Measurements from ENCODE around the gene EYS.

EYS gene

GRCh38 chr6:64712606-64713005 lies 994.4 kb downstream of the EYS start:
- no peak for DNase-seq

DNA sequence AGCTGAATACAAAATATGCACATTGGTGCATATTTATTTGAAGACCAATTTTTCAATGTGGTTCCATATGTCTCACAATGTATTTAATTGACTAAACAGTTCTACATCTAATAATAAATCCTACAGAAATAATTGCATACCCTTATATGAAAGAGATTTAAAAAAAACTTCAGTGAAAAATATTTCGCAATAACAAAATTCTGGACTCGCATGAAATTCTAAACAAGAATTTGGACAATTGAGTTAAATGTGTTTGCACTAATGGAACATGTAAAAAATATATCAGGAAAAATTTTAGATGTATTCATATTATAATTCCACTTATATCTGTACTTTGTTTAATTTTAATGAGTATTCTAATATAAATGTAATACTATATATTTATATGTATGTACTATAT lies 1003.1 kb downstream of the EYS start:
- no peak for DNase-seq

DNA sequence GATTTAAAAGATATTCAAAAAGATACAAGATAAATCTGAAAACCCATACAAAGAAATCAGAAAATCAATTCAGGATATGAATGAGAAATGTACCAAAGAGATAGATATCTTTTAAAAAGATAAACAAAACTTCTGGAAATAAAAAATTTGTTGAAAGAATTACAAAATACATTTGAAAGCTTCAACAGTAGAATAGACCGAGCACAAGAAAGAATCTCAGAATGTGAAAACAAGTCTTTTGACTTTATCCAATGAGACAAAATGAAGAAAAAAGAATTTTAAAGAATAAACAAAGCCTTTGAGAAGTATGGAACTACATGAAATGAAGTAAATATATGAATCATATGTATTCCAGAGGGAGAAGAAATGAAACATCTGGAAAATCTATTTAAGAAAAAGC lies 1011.0 kb downstream of the EYS start:
- DNase-seq: no peak

GRCh38 chr6:64694356-64694755 lies 1012.7 kb downstream of the EYS start:
- DNase-seq: no peak

DNA sequence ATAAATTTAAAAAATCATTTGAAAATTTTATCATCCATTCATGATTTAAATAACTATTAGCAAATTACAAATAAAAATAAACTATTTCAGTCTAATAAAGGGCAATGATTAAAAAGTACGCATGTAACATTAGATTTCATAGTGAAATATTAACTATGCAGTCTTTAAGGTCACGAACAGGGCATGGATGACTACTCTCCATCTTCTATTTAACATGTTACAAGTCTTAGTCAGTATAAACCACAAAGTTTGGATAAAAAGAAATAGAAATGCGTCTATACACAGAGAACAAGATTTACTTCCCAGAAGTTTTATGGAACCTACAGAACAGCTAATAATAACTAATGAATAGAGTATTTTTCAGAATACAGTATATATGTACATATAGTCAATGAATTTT lies 1016.0 kb downstream of the EYS start:
- no peak for DNase-seq

DNA sequence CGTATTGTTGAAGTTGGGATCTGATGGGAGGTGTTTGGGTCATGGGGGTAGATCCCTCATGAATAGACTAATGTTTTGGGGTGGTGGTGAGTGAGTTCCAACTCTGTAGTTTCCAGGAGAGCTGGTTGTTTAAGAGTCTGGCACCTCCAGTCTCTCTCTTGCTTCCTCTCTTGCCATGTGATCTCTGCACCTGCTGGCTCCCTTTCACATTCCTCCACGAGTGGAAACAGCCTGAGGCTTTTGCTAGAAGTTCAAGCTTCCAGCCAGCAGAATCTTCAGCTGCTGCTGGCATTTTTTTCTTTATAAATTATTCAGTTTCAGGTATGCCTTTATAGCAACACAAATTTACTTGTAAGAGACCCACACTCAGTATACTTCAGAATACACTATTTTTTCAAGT lies 1021.6 kb downstream of the EYS start:
- no peak for DNase-seq

DNA sequence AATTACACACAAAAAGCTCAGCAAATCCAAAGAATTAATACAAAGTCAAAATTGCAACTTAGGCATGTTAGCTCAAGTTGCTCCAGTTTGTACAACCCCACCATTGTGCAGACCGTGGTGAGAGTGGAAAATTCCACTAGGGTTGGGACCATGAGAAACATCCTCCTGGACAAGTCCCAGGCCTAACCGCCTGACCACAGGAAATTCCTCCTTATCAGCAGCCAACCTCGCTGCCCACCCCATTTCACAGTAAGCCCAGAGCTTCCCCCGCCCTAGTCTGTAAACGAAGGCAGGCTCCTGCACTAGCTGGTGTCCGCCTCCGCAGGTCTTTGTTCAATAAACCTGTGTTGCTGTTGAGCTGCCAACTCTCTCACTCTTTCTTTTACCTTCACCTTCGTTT lies 1023.3 kb downstream of the EYS start:
- DNase-seq: no peak

DNA sequence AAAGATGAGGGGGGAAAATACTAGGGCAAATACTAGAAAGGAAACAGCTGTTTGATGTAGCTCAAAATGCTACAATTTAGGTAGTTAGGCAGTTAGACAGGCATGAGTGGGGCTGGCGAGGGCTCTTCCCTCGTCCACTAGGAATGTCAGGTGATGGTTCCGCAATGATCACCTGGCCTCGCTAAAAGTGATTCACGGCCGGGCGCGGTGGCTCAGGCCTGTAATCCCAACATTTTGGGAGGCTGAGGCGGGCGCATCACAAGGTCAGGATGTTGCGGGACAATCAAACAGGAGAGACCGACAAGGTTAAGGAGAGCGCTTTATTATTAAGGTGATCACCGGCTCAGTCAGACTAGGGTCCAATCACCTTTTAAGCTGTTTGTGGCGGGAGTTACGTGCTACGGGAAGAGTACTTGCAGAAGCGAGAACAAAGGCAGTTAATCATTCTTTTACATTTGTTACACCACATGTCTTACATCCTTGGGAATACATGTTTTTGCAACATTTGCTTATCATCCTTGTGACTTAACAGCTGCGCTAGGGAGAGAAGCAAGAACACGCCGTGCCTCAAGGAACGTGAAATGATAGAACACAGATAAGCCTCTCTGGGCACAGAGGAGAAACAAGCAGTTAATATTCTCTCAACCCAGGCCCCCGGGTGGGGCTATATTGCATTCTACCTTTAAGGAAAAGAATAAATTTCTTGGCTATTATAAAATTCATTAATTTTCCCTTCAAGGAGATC lies 1025.4 kb downstream of the EYS start:
- DNase-seq: no peak

GRCh38 chr6:64680446-64680845 lies 1026.6 kb downstream of the EYS start:
- no peak for DNase-seq

GRCh38 chr6:64679416-64679815 lies 1027.6 kb downstream of the EYS start:
- peak in 2 of 4 experiments; percentile 18 to 50 for DNase-seq

GRCh38 chr6:64672651-64673050 lies 1034.4 kb downstream of the EYS start:
- peak in 2 of 4 experiments; percentile 26 to 29 for DNase-seq

- peak; percentile 46 to 92 (median 79) for DNase-seq
Observed at GRCh38 chr6:64672131-64672530, 1034.9 kb downstream of the EYS start.

DNA sequence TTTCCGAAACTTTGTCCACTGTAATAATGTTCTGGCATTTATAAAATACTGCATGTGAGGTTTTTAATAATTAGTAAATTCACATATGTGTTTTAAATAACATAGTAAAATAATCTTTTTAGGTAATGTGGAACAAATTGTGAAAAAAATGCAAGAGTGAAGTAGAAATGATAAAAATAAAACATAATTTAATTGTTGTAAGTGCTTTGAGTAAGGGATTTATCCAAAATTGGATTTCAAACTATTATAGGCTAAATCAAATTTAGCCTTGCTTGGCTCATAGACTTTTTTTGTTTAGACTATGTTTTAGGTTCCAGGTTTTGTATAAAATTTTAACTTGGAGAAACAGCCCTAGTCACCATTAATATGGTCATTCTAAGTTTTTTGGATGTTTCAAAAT lies 1041.9 kb downstream of the EYS start:
- DNase-seq: no peak

GRCh38 chr6:64664480-64664879 lies 1042.5 kb downstream of the EYS start:
- peak in 1 of 4 experiments; percentile 7 for DNase-seq

DNA sequence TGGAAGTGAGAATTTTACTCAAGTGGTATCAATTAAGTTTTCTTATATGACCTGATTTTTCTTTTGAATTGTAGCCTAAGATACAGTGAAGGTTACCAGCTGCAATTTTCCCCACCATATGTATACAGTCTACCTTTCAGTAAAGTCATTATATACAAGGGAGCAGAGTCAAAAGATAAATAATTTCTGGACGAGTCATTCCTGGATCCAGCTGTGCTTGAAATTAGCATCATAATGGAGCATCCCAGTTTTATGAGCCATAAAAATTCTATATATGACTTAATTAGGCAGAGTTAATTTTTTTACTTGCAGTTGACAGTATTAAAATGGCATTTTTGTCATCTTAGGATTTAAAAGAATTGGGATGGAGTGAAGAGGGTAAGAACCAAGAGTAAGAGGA lies 1063.0 kb downstream of the EYS start:
- DNase-seq: no peak

GRCh38 chr6:64630901-64631300 lies 1076.1 kb downstream of the EYS start:
- DNase-seq: no peak

GRCh38 chr6:64622944-64623343 lies 1084.1 kb downstream of the EYS start:
- no peak for DNase-seq

GRCh38 chr6:64602993-64603392 lies 1104.0 kb downstream of the EYS start:
- no peak for DNase-seq

GRCh38 chr6:64591676-64592036 lies 1115.4 kb downstream of the EYS start:
- no peak for DNase-seq

GRCh38 chr6:64590965-64591675 lies 1115.9 kb downstream of the EYS start:
- no peak for DNase-seq

GRCh38 chr6:64589961-64590360 lies 1117.1 kb downstream of the EYS start:
- no peak for DNase-seq

DNA sequence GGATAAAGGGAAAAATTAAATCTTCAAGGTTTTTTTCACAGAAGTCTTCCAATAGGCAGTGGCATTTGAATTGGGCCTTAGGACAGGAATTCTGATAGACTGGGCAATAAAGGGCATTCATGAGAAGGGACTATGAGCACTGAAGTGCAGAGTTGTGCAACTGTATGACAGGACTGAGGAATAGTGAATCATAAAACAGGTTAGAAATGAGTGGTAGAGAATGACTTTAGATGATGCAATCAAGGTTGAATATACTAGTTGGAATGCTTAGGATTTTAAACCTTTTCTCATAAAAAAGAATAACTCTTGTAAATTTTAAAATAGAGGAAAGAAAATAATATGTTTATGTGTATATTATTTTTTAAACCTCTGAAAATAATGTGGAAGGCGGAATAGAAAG lies 1126.7 kb downstream of the EYS start:
- no peak for DNase-seq

DNA sequence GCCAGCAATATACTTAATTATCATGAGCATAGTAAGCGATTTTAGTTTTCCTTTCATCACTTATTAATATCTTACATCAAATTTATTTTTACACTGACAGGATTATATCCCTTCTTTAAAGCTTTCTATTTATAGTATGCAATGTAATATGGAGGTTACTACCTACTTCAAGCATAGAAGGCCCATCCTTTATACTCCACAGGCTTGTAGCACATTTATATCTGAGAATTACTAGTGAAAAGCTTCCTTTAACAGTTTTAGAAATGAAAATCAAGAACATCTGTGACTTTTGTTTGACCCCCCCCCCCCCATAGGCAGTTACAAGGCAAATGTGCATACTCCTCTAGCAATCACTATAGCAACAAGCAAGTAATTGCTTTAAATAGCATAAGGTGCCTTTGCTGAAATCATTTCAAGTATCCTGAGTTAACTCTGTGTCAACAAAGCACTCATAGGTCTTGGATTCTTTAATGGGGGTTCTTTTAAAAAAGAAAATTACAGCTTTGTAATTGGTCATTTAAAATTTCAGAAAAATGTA lies 1153.7 kb downstream of the EYS start:
- no peak for DNase-seq

DNA sequence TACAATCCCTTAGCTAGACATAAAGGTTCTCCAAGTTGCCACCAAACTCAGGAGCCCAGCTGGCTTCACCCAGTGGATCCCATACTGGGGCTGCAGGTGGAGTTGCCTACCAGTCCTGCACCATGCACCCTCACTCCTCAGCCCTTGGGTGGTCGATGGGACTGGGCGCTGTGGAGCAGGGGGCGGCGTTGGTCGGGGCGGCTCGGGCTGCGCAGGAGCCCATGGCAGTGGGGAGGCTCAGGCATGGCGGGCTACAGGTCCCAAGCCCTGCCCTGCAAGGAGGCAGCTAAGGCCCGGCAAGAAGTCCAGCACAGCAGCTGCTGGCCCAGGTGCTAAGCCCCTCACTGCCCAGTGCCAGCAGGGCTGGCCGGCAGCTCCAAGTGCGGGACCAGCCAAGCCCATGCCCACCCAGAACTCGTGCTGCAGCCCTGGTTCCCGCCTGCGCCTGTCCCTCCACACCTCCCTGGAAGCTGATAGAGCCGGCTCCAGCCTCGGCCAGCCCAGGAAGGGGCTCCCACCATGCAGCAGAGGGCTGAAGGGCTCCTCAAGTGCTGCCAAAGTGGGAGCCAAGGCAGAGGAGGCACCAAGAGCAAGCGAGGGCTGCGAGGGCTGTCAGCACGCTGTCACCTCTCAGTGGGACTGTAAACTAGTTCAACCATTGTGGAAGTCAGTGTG lies 1159.3 kb downstream of the EYS start:
- no peak for DNase-seq
